ENCODE measurements around the gene ABHD17C. TPM values are rescaled to one million over a fixed set of nuclear protein-coding genes. Genes with fewer than 3 reads are reported as not detected.

ABHD17C gene
- total RNA-seq, 4 donors from 2014 or later, result 41.0 to 96.0 (median 72.5) TPM

DNA sequence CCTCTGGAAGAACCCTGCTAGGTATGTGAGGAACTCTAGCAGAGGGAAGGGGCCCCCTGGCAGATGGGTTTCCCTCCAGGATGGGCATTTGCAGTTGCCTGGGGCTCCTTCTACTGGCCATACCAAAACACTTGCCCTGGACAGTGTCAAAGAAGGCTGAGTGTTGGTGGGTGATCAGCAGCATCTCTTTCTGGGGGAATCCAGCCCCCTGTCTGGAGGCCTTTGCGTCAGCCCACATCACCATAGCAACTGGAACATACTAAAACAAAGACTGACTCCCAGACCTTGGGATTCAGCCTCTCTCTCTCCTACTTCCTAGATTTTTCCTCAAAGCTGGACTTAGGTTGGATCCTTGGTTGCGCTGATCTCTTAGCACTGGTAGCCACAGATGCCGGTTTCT is 92.2 kb downstream of the ABHD17C start:
- Histone ChIP-seq H3K27ac (no peak overlapping the region), H3K9me3 (no peaks in the 10 kb centered on the region), H3K36me3 (no peaks in the 10 kb centered on the region), H3K27me3 (no peaks in the 10 kb centered on the region), H3K4me3 (no peak overlapping the region), H3K4me1 (no peaks in the 10 kb centered on the region)
- TF ChIP-seq POLR2AphosphoS5 (IDR thresholded peaks at IDR 0.05) (no peak), POLR2A (IDR thresholded peaks at IDR 0.05) (no peak), EP300 (IDR thresholded peaks at IDR 0.05; ENCODE audit: low read depth) (no peak)
- TF ChIP-seq, protein P1, sequence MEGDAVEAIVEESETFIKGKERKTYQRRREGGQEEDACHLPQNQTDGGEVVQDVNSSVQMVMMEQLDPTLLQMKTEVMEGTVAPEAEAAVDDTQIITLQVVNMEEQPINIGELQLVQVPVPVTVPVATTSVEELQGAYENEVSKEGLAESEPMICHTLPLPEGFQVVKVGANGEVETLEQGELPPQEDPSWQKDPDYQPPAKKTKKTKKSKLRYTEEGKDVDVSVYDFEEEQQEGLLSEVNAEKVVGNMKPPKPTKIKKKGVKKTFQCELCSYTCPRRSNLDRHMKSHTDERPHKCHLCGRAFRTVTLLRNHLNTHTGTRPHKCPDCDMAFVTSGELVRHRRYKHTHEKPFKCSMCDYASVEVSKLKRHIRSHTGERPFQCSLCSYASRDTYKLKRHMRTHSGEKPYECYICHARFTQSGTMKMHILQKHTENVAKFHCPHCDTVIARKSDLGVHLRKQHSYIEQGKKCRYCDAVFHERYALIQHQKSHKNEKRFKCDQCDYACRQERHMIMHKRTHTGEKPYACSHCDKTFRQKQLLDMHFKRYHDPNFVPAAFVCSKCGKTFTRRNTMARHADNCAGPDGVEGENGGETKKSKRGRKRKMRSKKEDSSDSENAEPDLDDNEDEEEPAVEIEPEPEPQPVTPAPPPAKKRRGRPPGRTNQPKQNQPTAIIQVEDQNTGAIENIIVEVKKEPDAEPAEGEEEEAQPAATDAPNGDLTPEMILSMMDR (IDR thresholded peaks at IDR 0.05), result no peak
- 89% methylated on average over 3 of the region's 3 CpGs; no CpG with 5 or more reads in 1 of the 2 donors for WGBS, 2 donors (ENCODE audit: low coverage in 1 of 2)
- in situ Hi-C loops (cut with MboI; ENCODE audit: low pct_ligation_motif_present in 1 of 4, low pct_unique_long_range_greater_than_20kb in 1 of 4, low sequenced_read_pairs in 3 of 4), result loop anchor here (10.0 to 25.0 kb wide), 2 partner anchors 175 to 187 kb away; no protein-coding TSS in a partner anchor
- intact Hi-C loops (cut with DNase I; ENCODE audit: low total_unique reads), result no loop called here
- DNase-seq, result no peak

DNA sequence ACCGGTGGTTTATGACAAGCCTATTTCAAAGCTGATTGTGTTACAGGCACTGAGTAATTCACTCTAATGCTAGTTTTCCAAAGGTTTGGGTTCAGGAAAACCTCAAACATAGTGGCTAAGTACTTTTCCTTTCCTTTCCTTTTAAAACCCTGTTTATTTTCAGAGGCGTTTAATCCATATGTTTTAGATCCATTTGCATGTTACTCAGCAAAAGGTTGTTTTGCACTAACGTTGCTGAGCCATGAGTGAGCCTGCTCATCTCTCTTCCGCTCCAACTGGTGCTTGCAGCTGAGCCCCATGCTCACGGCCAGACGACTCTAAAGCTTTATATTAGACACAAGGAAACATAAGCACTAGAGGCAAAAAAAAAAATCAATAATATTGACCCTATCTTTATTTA is 93.4 kb downstream of the ABHD17C start:
- DNase-seq, result no peak
- H3K36me3 ChIP-seq, result no peaks in the 10 kb centered on the region
- H3K4me1 ChIP-seq, result no peaks in the 10 kb centered on the region
- H3K9me3 ChIP-seq, result no peaks in the 10 kb centered on the region
- intact Hi-C loops (cut with DNase I; ENCODE audit: low total_unique reads), result no loop called here
- in situ Hi-C loops (cut with MboI; ENCODE audit: low pct_ligation_motif_present in 1 of 4, low pct_unique_long_range_greater_than_20kb in 1 of 4, low sequenced_read_pairs in 3 of 4), result loop anchor here (10.0 to 25.0 kb wide), 2 partner anchors 174 to 186 kb away; no protein-coding TSS in a partner anchor
- no peaks in the 10 kb centered on the region for H3K27me3 ChIP-seq
- no peak for TF ChIP-seq POLR2AphosphoS5 (IDR thresholded peaks at IDR 0.05)
- TF ChIP-seq, protein P1 (IDR thresholded peaks at IDR 0.05), result no peak
- TF ChIP-seq EP300 (IDR thresholded peaks at IDR 0.05; ENCODE audit: low read depth), result no peak
- no peak for TF ChIP-seq POLR2A (IDR thresholded peaks at IDR 0.05)
- no peak overlapping the region for H3K4me3 ChIP-seq
- no peak overlapping the region for H3K27ac ChIP-seq
- WGBS, 2 donors (ENCODE audit: low coverage in 1 of 2), result 80 to 86% methylated on average over 6 of the region's 6 CpGs

DNA sequence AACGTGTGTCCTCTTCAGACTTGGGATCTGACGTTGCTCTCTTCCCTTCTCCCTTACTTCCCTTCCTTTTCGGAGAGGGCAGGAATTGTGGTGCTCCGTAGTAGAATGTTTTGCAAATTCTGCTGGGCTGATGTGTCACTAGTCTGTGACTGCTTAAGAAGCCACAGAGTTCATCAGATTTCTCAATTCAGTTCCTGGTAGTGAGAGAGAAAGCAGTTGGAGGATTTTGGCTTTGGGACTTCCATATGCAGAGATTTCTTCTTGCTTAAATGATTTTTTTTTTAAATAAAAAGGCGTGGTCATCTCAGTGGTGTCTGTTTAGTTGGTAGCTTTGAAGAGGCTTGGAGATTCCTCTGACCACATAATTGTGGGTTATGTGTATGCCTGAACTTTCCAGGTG is 94.2 kb downstream of the ABHD17C start:
- no peaks in the 10 kb centered on the region for H3K9me3 ChIP-seq

DNA sequence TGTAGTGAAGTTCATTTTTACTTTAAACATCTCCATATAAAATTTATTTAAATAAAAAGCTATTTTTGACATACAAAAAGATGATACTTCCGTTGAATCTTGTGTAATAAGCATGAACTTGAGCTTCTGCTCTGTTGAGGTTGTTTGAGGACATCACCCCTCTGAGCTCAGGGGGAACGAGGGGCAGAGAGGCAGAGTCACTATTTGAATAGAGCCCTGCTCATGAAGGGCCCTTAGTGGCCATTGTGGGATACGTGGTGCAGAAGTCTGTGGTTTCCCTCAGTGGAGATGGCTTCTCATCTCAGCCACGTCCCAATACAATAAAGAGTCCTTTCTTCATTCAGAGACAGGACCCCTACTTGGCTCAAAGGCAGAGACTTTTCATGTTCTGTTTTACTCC is 94.7 kb downstream of the ABHD17C start:
- no peaks in the 10 kb centered on the region for H3K4me1 ChIP-seq
- 62 to 79% methylated on average over 2 to 4 of the region's 4 CpGs for WGBS, 2 donors (ENCODE audit: low coverage in 1 of 2)
- no peaks in the 10 kb centered on the region for H3K9me3 ChIP-seq
- TF ChIP-seq EP300 (IDR thresholded peaks at IDR 0.05; ENCODE audit: low read depth), result no peak
- TF ChIP-seq, protein P1 (IDR thresholded peaks at IDR 0.05), result no peak
- TF ChIP-seq POLR2AphosphoS5 (IDR thresholded peaks at IDR 0.05), result no peak
- TF ChIP-seq POLR2A (IDR thresholded peaks at IDR 0.05), result no peak
- intact Hi-C loops (cut with DNase I; ENCODE audit: low total_unique reads), result no loop called here
- H3K27ac ChIP-seq, result no peak overlapping the region
- H3K27me3 ChIP-seq, result no peaks in the 10 kb centered on the region
- no peaks in the 10 kb centered on the region for H3K36me3 ChIP-seq
- H3K4me3 ChIP-seq, result no peak overlapping the region
- in situ Hi-C loops (cut with MboI; ENCODE audit: low pct_ligation_motif_present in 1 of 4, low pct_unique_long_range_greater_than_20kb in 1 of 4, low sequenced_read_pairs in 3 of 4), result loop anchor here (10.0 to 25.0 kb wide), 2 partner anchors 173 to 185 kb away; no protein-coding TSS in a partner anchor
- DNase-seq, result no peak

More for the DNA sequence above, 94.2 kb downstream of the ABHD17C start:
- H3K4me1 ChIP-seq, result no peaks in the 10 kb centered on the region
- TF ChIP-seq POLR2AphosphoS5 (IDR thresholded peaks at IDR 0.05) (no peak), POLR2A (IDR thresholded peaks at IDR 0.05) (no peak), EP300 (IDR thresholded peaks at IDR 0.05; ENCODE audit: low read depth) (no peak)
- TF ChIP-seq, protein P1 (IDR thresholded peaks at IDR 0.05), result no peak
- in situ Hi-C loops (cut with MboI; ENCODE audit: low pct_ligation_motif_present in 1 of 4, low pct_unique_long_range_greater_than_20kb in 1 of 4, low sequenced_read_pairs in 3 of 4), result loop anchor here (10.0 to 25.0 kb wide), 2 partner anchors 173 to 186 kb away; no protein-coding TSS in a partner anchor
- no peak overlapping the region for H3K4me3 ChIP-seq
- 56 to 70% methylated on average over 3 to 5 of the region's 5 CpGs for WGBS, 2 donors (ENCODE audit: low coverage in 1 of 2)
- no peak for DNase-seq
- intact Hi-C loops (cut with DNase I; ENCODE audit: low total_unique reads), result no loop called here
- no peak overlapping the region for H3K27ac ChIP-seq
- H3K36me3 ChIP-seq, result no peaks in the 10 kb centered on the region
- no peaks in the 10 kb centered on the region for H3K27me3 ChIP-seq

Data from transverse colon (tissue), 4 donors.